HepG2 (cell line): ENCODE data around the gene SGPP2. TPM values are rescaled to one million over a fixed set of nuclear protein-coding genes. Genes with fewer than 3 reads are reported as not detected.

ENCODE experiments used
- ATAC-seq: fragments of 200-7000 bp; cut with Tn5 transposase; 3 replicates; pipeline ENCODE4 v1.9.1; 2020; ENCODE audit warnings: mild to moderate bottlenecking, moderate library complexity
- BruUV-seq: library from RNA; stranded (reverse); fragments of 400-500 nt; replicated peaks from 2 replicates; lab custom pipeline; 2021; lab: Mats Ljungman, UMichigan
- CTCF ChIA-PET: fragments of 300-600 bp; formaldehyde crosslinking; extraction: SDS; loops from one replicate; lab custom pipeline; 2021; ENCODE audit warnings: low total read pairs, inconsistent platforms, low intra/inter-chr PET ratio; lab: Yijun Ruan, JAX
- POLR2A ChIA-PET: fragments of 350-600 bp; sonication (Branson Sonifier 250); formaldehyde crosslinking; loops from one replicate; lab custom pipeline; 2020; ENCODE audit warnings: antibody characterized with exemption, inconsistent platforms; lab: Yijun Ruan, JAX
- DNase-seq: peaks from one replicate; pipeline ENCODE4 v3.0.0-alpha.2; 2015; ENCODE audit warnings: low spot score
- FAIRE-seq: peaks from 3 replicates; lab custom pipeline; 2011; peaks lifted over from hg19 to GRCh38; lab: Jason Lieb, UNC
- H2AFZ ChIP-seq: one replicate; pipeline ENCODE4 v1.6.1; 2011; ENCODE audit warnings: low read length, inconsistent platforms
- H3K27ac ChIP-seq: fragments of 300-600 bp; 3 replicates; pipeline ENCODE4 v1.8.0; 2011; ENCODE audit warnings: mixed run types, mild to moderate bottlenecking, mixed read lengths, low read length, inconsistent platforms; ENCODE audit not compliant: insufficient read depth; ENCODE audit errors: extremely low read length
- H3K27me3 ChIP-seq, 2 experiments: fragments of 200-600 bp in 1 of 2; 2 replicates in 1 of 2; 3 replicates in 1 of 2; pipeline versions ENCODE4 v1.6.0 to v1.8.0; 2011; ENCODE audit warnings: low read length in 2 of 2, mild to moderate bottlenecking in 2 of 2, moderate library complexity in 2 of 2, inconsistent platforms in 1 of 2; ENCODE audit not compliant: insufficient read depth in 2 of 2, control insufficient read depth in 1 of 2
- H3K36me3 ChIP-seq, 2 experiments: fragments of 200-600 bp in 1 of 2; replicated peaks in 1 of 2; 2 replicates in 1 of 2; 3 replicates in 1 of 2; pipeline versions ENCODE4 v1.5.1 to v1.8.0; 2011; ENCODE audit warnings: low read length in 2 of 2, inconsistent platforms in 1 of 2; ENCODE audit not compliant: insufficient read depth in 2 of 2, control insufficient read depth in 1 of 2
- H3K4me1 ChIP-seq: 2 replicates; pipeline ENCODE4 v1.5.1; 2012; ENCODE audit warnings: low read length, inconsistent platforms; ENCODE audit not compliant: insufficient read depth
- H3K4me2 ChIP-seq: 2 replicates; pipeline ENCODE4 v1.6.0; 2011; ENCODE audit warnings: low read depth, low read length, inconsistent platforms
- H3K4me3 ChIP-seq, 3 experiments: fragments of 200-600 bp in 1 of 3; sonication (generic), shearing (Covaris generic) in 1 of 3; replicated peaks in 1 of 3; 2 replicates each; pipeline ENCODE4 v1.5.1; 2011 to 2016; ENCODE audit warnings: low read length in 3 of 3, inconsistent platforms in 2 of 3, low read depth in 2 of 3, mild to moderate bottlenecking in 2 of 3, control low read depth in 1 of 3, mixed read lengths in 1 of 3; ENCODE audit not compliant: insufficient read depth in 1 of 3
- H3K79me2 ChIP-seq: one replicate; pipeline ENCODE4 v1.6.1; 2011; ENCODE audit warnings: low read length, inconsistent platforms; ENCODE audit not compliant: insufficient read depth
- H3K9ac ChIP-seq: 2 replicates; pipeline ENCODE4 v1.6.0; 2011; ENCODE audit warnings: mild to moderate bottlenecking, low read depth, low read length, inconsistent platforms; ENCODE audit not compliant: insufficient read depth
- H3K9me3 ChIP-seq: 2 replicates; pipeline ENCODE4 v1.5.1; 2012; ENCODE audit warnings: mild to moderate bottlenecking, low read length
- H4K20me1 ChIP-seq: 2 replicates; pipeline ENCODE4 v1.6.0; 2011; ENCODE audit warnings: inconsistent platforms, mild to moderate bottlenecking, low read length, moderate library complexity; ENCODE audit not compliant: insufficient read depth
- BRD4 ChIP-seq: sonication (generic); formaldehyde crosslinking; IDR thresholded peaks from 2 replicates; pipeline ENCODE4 v1.4.0; 2020; ENCODE audit warnings: missing genetic modification reagents
- IRX3 ChIP-seq: sonication (generic); formaldehyde crosslinking; IDR thresholded peaks from 2 replicates; pipeline ENCODE4 v1.8.1; 2023; ENCODE audit warnings: mild to moderate bottlenecking, low read depth, missing genetic modification reagents, borderline replicate concordance
- NR2F2 ChIP-seq: IDR thresholded peaks from 2 replicates; pipeline ENCODE4 v1.6.1; 2012; ENCODE audit warnings: low read depth, inconsistent platforms, borderline replicate concordance
- PREB ChIP-seq: sonication (generic); formaldehyde crosslinking; IDR thresholded peaks from 2 replicates; pipeline ENCODE4 v1.4.0; 2020; ENCODE audit warnings: missing genetic modification reagents
- TIGD3 ChIP-seq: sonication (generic); formaldehyde crosslinking; IDR thresholded peaks from 2 replicates; pipeline ENCODE4 v1.5.1; 2020; ENCODE audit warnings: mild to moderate bottlenecking, missing genetic modification reagents, borderline replicate concordance
- WGBS: methylation state at CpG from one replicate; pipeline ENCODE4 v1.1.6; 2017; ENCODE audit warnings: low lambda C conversion rate; 5-methylcytosine and 5-hydroxymethylcytosine counted together
- in situ Hi-C: cut with HindIII; loops from 2 replicates; pipeline ENCODE4 v1.10.0; 2017; ENCODE audit warnings: low pct_unique_long_range_greater_than_20kb; ENCODE audit not compliant: extremely low pct_ligation_motif_present
- intact Hi-C: fragments of 100-400 bp; cut with micrococcal nuclease; formaldehyde crosslinking; loops from one replicate; pipeline ENCODE4 v1.10.0; 2022; ENCODE audit not compliant: unreplicated experiment
- polyA plus RNA-seq, 8 experiments: library from polyadenylated mRNA; depleted of rRNA in 3 of 8; stranded (reverse) in 7 of 8; unstranded in 1 of 8; fragments of >200 nt; fragmentation: Illumina TruSeq in 4 of 8; extraction: Trizol in 4 of 8; gene quantifications; 2 replicates each; pipeline versions ENCODE4 v1.2.1 to v1.2.3, GENCODE V29; 2011 to 2016; ENCODE audit warnings: low read depth in 4 of 8, missing spikeins in 1 of 8, mixed read lengths in 1 of 8; ENCODE audit not compliant: insufficient read depth in 1 of 8
- total RNA-seq, 5 experiments: library from RNA; depleted of rRNA; stranded (reverse); fragments of >200 nt; fragmentation: Illumina TruSeq; extraction: Trizol; gene quantifications; 2 replicates each; pipeline ENCODE4 v1.2.3, GENCODE V29; 2016; ENCODE audit warnings: low read depth in 1 of 5
- TF ChIP-seq, protein P1 (sequence below): IDR thresholded peaks from 2 replicates; pipeline ENCODE4 v1.6.1; 2016; ENCODE audit warnings: missing genetic modification reagents, missing compliant biosample characterization

The SGPP2 gene
- total and polyA plus RNA-seq, 2 of the 13 experiments (the other 11 are each of a cell fraction or from before 2014, with no cell fraction given), result not detected

DNA sequence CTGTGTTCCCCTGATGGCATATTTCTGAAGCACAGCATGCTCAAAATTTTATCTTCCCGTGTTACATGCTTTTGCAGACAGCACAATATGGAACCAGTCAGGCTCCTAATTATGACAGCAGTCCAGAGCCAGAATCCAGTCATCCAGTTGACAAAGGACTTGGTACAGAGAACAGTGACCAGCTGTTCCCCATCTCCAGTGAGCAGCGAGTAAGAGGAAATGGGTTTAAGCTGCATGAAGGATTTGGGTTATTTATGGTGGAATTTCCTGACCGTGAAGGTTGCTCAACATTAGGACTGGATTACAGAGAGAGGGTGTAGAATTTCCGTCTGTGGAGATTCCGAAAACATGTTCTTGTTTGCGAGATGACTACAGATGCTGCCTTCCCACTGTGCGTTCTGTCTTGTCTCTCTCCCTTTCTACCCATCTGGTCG is 24.4 kb downstream of the SGPP2 start:
- Histone ChIP-seq H2AFZ (no peak overlapping the region), H4K20me1 (no peaks in the 10 kb centered on the region), H3K79me2 (no peaks in the 10 kb centered on the region), H3K4me3 (no peak overlapping the region), H3K4me1 (no peaks in the 10 kb centered on the region), H3K27me3 (peaks cover 0 to 2% of the 10 kb centered on the region in 2 experiments; a peak in 1 of 5 replicates), H3K27ac (no peak overlapping the region), H3K4me2 (no peak overlapping the region), H3K9me3 (no peaks in the 10 kb centered on the region), H3K9ac (no peak overlapping the region), H3K36me3 (no peaks in the 10 kb centered on the region)
- 9% methylated on average over 8 of the region's 8 CpGs for WGBS
- DNase-seq, result no peak
- ChIA-PET POLR2A (no interaction called here), CTCF (no interaction called here)
- no peak for TF ChIP-seq PREB (CRISPR knock-in tag)
- TF ChIP-seq TIGD3, result no peak
- TF ChIP-seq, protein P1, sequence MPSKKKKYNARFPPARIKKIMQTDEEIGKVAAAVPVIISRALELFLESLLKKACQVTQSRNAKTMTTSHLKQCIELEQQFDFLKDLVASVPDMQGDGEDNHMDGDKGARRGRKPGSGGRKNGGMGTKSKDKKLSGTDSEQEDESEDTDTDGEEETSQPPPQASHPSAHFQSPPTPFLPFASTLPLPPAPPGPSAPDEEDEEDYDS (CRISPR knock-in tag), result no peak
- TF ChIP-seq IRX3 (CRISPR knock-in tag), result no peak
- no peak for TF ChIP-seq NR2F2
- no peak for TF ChIP-seq BRD4 (CRISPR knock-in tag)
- no TSS peak for BruUV-seq
- no peak for FAIRE-seq
- intact Hi-C loops (no loop called here), in situ Hi-C loops (no loop called here)
- ATAC-seq, result no peak
